Measurements from ENCODE around the gene GALNT1. TPM values are rescaled to one million over a fixed set of nuclear protein-coding genes. Genes with fewer than 3 reads are reported as not detected.

GALNT1 gene
- total RNA-seq, 1 experiment from 2014 or later = 54.7 TPM

GRCh38 chr18:35740656-35741055, 159.1 kb downstream of the GALNT1 start:
- Histone ChIP-seq H2AFZ (ENCODE audit: low read depth, low read length, poor library complexity, severe bottlenecking) (no peak overlapping the region), H3K79me2 (ENCODE audit: insufficient read depth, low read length) (no peaks in the 10 kb centered on the region), H4K20me1 (ENCODE audit: insufficient read depth) (no peaks in the 10 kb centered on the region), H3K4me3 (replicated peaks in 1 of 2; ENCODE audit: low read depth in 1 of 2, low read length in 2 of 2) (no peak overlapping the region), H3K4me1 (ENCODE audit: control insufficient read depth in 1 of 2, insufficient read depth in 2 of 2, low read length in 2 of 2) (no peaks in the 10 kb centered on the region), H3K9me3 (ENCODE audit: control insufficient read depth in 1 of 2, insufficient read depth in 1 of 2, low read depth in 1 of 2, low read length in 2 of 2) (no peaks in the 10 kb centered on the region), H3K9ac (ENCODE audit: low read length) (no peak overlapping the region), H3K27me3 (ENCODE audit: insufficient read depth, low read length) (no peaks in the 10 kb centered on the region), H3K27ac (ENCODE audit: low read depth, low read length) (no peak overlapping the region), H3K36me3 (ENCODE audit: control insufficient read depth in 1 of 2, insufficient read depth in 2 of 2, low read length in 2 of 2) (no peaks in the 10 kb centered on the region), H3K4me2 (ENCODE audit: low read length) (no peak overlapping the region), H3K9me2 (ENCODE audit: insufficient read depth) (no peaks in the 10 kb centered on the region)
- CTCF ChIA-PET = no interaction called here
- RAD21 ChIA-PET (ENCODE audit: low non-redundant PET in 1 of 2, low total read pairs in 2 of 2, uncharacterized antibody in 2 of 2, unreplicated experiment in 2 of 2) = no interaction called here
- intact Hi-C loops (cut with micrococcal nuclease) = no loop called here
- TF ChIP-seq EGR1 (IDR thresholded peaks at IDR 0.05; ENCODE audit: low read depth) (no peak), JUND (IDR thresholded peaks at IDR 0.05) (no peak), EZH2phosphoT487 (IDR thresholded peaks at IDR 0.05; ENCODE audit: borderline replicate concordance) (no peak), ELF1 (IDR thresholded peaks at IDR 0.05; ENCODE audit: borderline replicate concordance, low read depth) (no peak), ZNF274 (IDR thresholded peaks at IDR 0.05; ENCODE audit: low read depth, low read length) (no peak)
- TF ChIP-seq, protein P1, sequence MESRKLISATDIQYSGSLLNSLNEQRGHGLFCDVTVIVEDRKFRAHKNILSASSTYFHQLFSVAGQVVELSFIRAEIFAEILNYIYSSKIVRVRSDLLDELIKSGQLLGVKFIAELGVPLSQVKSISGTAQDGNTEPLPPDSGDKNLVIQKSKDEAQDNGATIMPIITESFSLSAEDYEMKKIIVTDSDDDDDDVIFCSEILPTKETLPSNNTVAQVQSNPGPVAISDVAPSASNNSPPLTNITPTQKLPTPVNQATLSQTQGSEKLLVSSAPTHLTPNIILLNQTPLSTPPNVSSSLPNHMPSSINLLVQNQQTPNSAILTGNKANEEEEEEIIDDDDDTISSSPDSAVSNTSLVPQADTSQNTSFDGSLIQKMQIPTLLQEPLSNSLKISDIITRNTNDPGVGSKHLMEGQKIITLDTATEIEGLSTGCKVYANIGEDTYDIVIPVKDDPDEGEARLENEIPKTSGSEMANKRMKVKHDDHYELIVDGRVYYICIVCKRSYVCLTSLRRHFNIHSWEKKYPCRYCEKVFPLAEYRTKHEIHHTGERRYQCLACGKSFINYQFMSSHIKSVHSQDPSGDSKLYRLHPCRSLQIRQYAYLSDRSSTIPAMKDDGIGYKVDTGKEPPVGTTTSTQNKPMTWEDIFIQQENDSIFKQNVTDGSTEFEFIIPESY (IDR thresholded peaks at IDR 0.05; ENCODE audit: extremely low read depth, insufficient replicate concordance, low read length) = no peak
- TF ChIP-seq, protein P2, sequence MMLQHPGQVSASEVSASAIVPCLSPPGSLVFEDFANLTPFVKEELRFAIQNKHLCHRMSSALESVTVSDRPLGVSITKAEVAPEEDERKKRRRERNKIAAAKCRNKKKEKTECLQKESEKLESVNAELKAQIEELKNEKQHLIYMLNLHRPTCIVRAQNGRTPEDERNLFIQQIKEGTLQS (IDR thresholded peaks at IDR 0.05) = no peak
- ATAC-seq (no peak), DNase-seq (ENCODE audit: low read depth, low spot score) (no peak)
- POLR2A ChIA-PET = interaction anchor here (0.7 kb wide), 1 partner anchor 9 kb away, joined by 3 read pairs; no protein-coding TSS in a partner anchor
- BruUV-seq (replicated peaks) = no TSS peak

DNA sequence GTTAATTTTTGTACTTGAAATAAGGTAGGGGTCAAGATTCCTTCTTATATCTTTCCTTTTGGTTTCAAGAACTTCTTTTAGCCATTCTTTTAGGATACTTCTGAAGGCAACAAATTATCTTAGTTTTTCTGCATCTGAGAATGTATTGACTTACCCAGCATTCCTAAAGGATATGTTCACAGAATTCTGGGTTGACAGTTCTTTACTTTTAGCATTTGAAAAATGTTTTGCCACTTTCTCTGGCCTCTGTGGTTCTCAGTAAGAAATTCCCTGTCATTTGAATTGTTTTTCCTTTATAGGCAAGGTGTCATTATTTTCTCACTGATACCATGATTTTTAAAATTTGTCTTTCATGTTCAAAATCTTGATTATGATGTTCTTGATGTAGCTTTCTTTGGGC, 162.4 kb downstream of the GALNT1 start:
- no peaks in the 10 kb centered on the region for H3K4me1 ChIP-seq (ENCODE audit: control insufficient read depth in 1 of 2, insufficient read depth in 2 of 2, low read length in 2 of 2)
- POLR2A ChIA-PET = interaction anchor here (0.6 kb wide), 2 partner anchors 264 to 503 kb away, joined by 4 to 6 read pairs; partner anchors contain the start of gene ZNF397
- intact Hi-C loops (cut with micrococcal nuclease) = no loop called here
- TF ChIP-seq SP1 (IDR thresholded peaks at IDR 0.05; ENCODE audit: low read depth) (no peak), CEBPB (IDR thresholded peaks at IDR 0.05; ENCODE audit: low read depth) (no peak), ELF1 (IDR thresholded peaks at IDR 0.05; ENCODE audit: borderline replicate concordance, low read depth) (no peak), FOSL1 (IDR thresholded peaks at IDR 0.05; ENCODE audit: low read depth) (no peak), EZH2 (IDR thresholded peaks at IDR 0.05) (no peak), EZH2phosphoT487 (IDR thresholded peaks at IDR 0.05; ENCODE audit: borderline replicate concordance) (no peak), RAD21 (IDR thresholded peaks at IDR 0.05; ENCODE audit: low read depth) (no peak), CBX3 (IDR thresholded peaks at IDR 0.05; ENCODE audit: low read depth) (no peak), POLR2A (IDR thresholded peaks at IDR 0.05; ENCODE audit: borderline replicate concordance, extremely low read depth, insufficient read depth, insufficient read length) (no peak), SRF (IDR thresholded peaks at IDR 0.05; ENCODE audit: low read depth) (no peak), POLR2AphosphoS5 (IDR thresholded peaks at IDR 0.05; ENCODE audit: low read depth, low read length) (no peak), ZNF274 (IDR thresholded peaks at IDR 0.05; ENCODE audit: low read depth, low read length) (no peak)
- TF ChIP-seq, protein P1 (IDR thresholded peaks at IDR 0.05; ENCODE audit: extremely low read depth, insufficient replicate concordance, low read length) = no peak
- TF ChIP-seq, protein P3, sequence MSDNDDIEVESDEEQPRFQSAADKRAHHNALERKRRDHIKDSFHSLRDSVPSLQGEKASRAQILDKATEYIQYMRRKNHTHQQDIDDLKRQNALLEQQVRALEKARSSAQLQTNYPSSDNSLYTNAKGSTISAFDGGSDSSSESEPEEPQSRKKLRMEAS (IDR thresholded peaks at IDR 0.05) = no peak
- TF ChIP-seq, protein P2 (IDR thresholded peaks at IDR 0.05) = no peak

More for the DNA sequence above, 162.4 kb downstream of the GALNT1 start:
- ChIA-PET CTCF (no interaction called here), RAD21 (ENCODE audit: low non-redundant PET in 1 of 2, low total read pairs in 2 of 2, uncharacterized antibody in 2 of 2, unreplicated experiment in 2 of 2) (no interaction called here)
- H3K4me3 ChIP-seq (replicated peaks in 1 of 2; ENCODE audit: low read depth in 1 of 2, low read length in 2 of 2) = no peak overlapping the region
- H3K79me2 ChIP-seq (ENCODE audit: insufficient read depth, low read length) = no peaks in the 10 kb centered on the region
- DNase-seq (ENCODE audit: low read depth, low spot score) (no peak), ATAC-seq (no peak)
- H3K9ac ChIP-seq (ENCODE audit: low read length) = no peak overlapping the region
- H3K9me3 ChIP-seq (ENCODE audit: control insufficient read depth in 1 of 2, insufficient read depth in 1 of 2, low read depth in 1 of 2, low read length in 2 of 2) = no peaks in the 10 kb centered on the region
- no peaks in the 10 kb centered on the region for H3K27me3 ChIP-seq (ENCODE audit: insufficient read depth, low read length)
- no peaks in the 10 kb centered on the region for H3K36me3 ChIP-seq (ENCODE audit: control insufficient read depth in 1 of 2, insufficient read depth in 2 of 2, low read length in 2 of 2)
- H2AFZ ChIP-seq (ENCODE audit: low read depth, low read length, poor library complexity, severe bottlenecking) = no peak overlapping the region
- H3K9me2 ChIP-seq (ENCODE audit: insufficient read depth) = no peaks in the 10 kb centered on the region
- no TSS peak for BruUV-seq (replicated peaks)
- no peak overlapping the region for H3K4me2 ChIP-seq (ENCODE audit: low read length)
- H3K27ac ChIP-seq (ENCODE audit: low read depth, low read length) = no peak overlapping the region
- no peaks in the 10 kb centered on the region for H4K20me1 ChIP-seq (ENCODE audit: insufficient read depth)
